Islet precursor cell (in vitro differentiated cells): ENCODE measurements around the gene VWA3B.
"Not testable (repeated sequence)": the region's sequence is repeated elsewhere in the genome, so short reads cannot be mapped to it uniquely, and the experiment has no call there.

Experiments used
- DNase-seq: peaks from one replicate; pipeline ENCODE4 v3.0.0-alpha.2; 2018

VWA3B gene

DNA sequence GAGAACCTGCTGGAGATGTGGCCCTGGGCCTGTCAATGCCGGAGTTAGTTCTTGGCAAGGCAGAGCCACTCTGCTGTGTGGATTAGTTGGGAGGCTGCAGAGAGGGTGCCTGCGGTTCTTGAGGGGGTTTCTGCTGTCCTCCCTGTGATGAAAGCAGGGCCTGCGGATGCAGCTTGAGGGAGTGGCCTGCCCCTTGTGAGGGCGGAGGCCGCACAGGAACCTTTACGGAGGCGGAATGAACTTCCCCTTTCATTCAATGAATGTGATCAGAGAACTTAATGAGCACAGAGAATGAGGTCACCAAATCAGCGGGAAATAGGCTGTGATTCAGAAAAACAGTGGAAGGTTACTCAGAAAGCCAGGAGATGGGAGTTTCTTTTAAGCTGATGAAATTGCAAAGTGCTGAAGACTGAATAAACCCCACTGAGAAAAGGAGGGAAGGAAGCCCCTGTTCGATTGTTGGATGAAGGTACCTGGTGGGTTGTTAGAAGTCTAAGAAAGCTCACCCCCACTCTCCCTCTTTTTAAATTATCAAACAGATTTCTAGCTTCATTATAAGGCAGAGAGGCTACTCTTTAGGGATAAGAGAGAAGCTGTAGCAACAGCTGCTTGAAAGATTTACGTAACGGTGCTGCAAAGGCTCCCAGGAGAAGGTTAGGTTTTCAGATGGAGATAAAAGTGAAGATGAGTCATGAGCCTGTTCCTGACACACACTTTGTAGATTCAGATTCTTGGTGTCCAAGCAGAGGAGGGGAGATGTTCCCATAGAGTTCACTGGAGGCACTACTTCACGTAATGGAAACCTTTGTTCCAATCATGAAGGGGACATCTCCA, 47.4 kb downstream of the VWA3B start:
- peak; percentile 66 for DNase-seq

GRCh38 chr2:98137196-98137595, 50.2 kb downstream of the VWA3B start:
- DNase-seq, result no peak

- DNase-seq, result not testable (repeated sequence)
These were observed 52.0 kb downstream of the VWA3B start for GRCh38 chr2:98138978-98139377.

DNA sequence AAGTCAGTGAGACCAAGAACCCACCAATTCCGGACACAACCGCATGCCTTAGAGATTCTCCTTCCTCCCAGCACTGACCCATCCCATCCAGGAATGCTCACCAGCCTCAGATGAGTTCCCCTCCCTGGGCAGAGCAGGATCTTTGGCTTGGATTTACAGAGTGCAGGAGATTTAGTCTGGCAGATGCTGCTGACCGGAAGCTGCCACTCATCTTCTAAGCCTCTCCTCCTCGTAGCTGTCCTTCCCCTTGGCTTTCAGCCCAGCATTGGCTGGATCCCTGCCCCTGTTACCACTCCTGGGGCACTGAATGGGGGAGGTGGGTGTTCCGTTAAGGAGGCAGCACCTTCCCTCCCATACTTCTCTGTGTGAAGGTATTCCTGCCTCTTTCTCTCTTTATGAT, 53.2 kb downstream of the VWA3B start:
- DNase-seq, result peak; percentile 7

DNA sequence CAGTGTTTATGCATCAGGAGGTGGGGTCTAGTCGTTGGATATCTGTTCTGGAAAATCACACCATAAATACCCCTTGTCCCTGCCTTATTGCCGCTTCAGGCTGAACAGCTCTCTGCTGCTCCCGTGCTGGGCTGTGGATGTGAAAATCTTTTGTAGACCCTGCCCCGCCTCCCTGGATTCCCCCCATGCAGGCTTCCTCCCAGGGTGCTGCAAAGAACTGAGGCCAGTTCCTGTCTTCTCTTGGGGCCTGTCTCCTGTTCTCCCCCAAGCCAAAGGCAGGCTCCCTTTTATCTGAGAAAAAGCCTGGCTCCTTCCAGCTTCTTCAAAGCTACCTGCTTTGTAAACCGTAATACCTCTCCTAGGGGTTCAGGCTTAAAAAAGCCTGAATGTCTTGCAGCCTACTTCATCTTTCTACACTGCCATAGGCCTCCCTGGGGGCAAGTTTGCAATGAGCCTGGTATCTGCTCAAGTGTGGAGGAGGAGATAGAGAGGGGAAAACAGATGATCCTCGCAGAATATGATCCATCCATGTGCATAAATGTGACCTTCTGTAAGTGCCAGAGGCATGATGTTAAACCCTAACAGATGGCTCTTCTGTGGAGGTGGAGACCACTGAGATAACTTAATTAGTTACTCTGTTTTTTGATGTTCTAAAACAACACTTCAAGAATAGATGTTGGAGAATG, 55.3 kb downstream of the VWA3B start:
- DNase-seq, result peak; percentile 48

GRCh38 chr2:98145070-98145469, 58.1 kb downstream of the VWA3B start:
- no peak for DNase-seq

- not testable (repeated sequence) for DNase-seq
These were observed 60.9 kb downstream of the VWA3B start for GRCh38 chr2:98147900-98148299.

- DNase-seq, result no peak
These were observed 61.8 kb downstream of the VWA3B start for GRCh38 chr2:98148595-98149332.

- no peak for DNase-seq
These were observed 62.3 kb downstream of the VWA3B start for GRCh38 chr2:98149333-98149697.

DNA sequence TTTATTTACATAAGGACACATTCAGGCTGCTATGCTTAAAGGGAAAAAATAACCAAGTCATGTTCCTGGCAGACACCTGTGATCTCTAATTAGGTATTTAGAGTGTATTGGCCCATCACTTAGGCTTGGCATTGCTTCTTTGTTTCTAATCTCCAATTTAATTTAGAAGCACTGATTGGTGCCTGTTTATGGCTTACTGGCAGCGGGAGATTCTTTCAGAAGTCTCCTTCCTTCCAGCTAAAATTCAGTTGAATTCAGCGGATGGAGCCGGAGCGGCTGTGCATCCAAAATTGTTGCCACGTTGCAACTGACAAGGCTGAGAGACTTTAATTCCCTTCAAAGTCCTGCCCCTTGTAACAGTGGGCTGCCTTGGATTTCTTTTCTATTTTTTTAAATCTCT, 66.5 kb downstream of the VWA3B start:
- DNase-seq, result no peak

DNA sequence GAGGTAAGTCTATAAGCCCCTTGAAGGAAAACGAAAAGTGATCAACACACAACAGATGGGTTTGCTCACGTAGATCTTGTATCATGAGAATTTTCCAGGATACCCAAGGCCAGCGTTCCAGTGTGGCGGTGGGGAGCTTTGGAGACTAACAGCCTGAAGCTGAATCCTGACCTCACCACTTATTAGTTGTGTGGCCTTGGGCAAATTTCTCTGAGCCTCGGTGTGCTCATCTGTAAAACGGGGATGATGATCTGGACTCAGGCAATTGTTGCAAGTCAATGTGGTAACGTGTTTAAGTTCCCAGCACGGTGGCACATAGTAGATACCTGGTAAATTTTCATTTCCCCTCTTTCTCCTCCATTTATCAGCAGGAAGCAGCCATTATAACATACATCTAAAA, 68.3 kb downstream of the VWA3B start:
- DNase-seq, result no peak

- DNase-seq, result no peak
These were observed 68.7 kb downstream of the VWA3B start for GRCh38 chr2:98155716-98156115.

- no peak for DNase-seq
These were observed 69.3 kb downstream of the VWA3B start for GRCh38 chr2:98156304-98156703.

DNA sequence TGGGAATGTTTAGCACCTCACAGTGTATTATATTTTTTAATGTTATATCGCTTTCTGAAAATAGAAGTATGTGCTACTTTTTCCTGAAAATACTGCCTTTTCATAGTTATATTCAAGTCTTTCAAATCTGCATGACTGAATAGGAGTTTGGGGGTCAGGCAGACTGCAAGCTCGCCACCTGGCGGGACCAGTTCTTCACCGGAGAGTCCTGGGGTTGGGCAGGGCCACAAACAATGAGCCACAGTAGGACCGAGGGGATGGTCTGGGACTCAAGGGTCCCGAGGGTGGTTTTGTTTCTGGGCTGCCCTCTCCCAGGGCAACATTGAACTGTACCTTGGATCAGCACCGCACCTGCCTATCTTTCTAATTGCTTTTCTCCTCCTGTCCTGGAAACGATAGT, 70.6 kb downstream of the VWA3B start:
- peak; percentile 61 for DNase-seq

DNA sequence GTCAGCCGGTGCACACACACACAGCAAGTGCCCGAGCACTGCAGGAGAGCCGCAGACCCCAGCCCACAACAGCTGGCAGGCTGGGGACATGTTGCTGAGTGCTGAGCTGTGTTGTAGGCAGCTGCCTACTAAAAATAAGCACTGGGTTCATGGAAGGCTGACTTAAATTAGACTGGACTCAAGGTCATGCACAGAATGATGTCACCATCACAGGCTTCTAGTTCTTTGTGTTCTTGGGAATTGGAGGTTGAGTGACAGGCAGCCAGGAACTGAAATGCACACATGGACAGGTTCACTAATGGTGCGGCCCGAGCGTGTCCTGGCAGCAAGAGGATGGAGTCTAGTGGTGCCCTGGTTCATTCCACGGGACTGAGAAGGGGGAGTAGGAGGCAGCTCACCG, 71.3 kb downstream of the VWA3B start:
- no peak for DNase-seq

DNA sequence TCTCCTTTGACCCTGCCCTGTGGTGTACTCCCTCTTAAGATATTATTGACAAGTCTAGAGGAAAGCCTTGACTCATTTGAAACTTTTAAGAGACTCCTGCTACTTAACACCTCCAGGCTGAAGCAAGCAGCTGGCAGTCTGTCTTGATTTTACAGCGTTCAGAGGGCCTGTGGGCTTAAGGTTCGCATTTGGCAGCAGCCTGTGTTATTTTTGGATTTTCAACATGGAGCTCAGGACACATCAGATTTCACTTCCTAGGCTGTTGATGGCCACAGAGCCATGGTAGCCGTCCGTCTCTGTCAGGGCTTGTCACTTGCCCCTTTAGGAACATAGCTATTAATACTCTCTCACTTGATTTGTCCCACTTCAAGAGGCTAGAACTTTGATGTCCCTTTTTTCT, 73.6 kb downstream of the VWA3B start:
- peak; percentile 63 for DNase-seq

DNA sequence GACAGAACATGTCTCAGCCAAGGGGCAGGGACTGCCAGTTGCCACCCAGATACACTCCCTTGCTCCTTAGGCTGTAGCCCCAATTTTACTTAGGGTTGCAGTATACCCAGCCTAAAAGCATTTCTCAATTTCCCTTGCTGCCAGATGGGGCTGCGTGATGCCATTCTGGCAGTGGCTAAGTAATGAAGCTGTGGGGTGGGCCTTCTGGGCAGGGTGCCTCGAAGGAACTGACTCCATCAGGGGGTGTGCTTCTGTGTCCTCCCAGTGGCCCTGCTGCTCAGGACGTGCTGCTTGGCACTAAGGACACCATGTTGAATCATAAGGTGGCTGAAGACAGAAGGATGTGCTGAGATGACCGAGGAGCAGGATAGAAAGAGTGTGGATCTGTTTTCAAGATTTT, 74.2 kb downstream of the VWA3B start:
- DNase-seq, result no peak

GRCh38 chr2:98164256-98164655, 77.3 kb downstream of the VWA3B start:
- no peak for DNase-seq

DNA sequence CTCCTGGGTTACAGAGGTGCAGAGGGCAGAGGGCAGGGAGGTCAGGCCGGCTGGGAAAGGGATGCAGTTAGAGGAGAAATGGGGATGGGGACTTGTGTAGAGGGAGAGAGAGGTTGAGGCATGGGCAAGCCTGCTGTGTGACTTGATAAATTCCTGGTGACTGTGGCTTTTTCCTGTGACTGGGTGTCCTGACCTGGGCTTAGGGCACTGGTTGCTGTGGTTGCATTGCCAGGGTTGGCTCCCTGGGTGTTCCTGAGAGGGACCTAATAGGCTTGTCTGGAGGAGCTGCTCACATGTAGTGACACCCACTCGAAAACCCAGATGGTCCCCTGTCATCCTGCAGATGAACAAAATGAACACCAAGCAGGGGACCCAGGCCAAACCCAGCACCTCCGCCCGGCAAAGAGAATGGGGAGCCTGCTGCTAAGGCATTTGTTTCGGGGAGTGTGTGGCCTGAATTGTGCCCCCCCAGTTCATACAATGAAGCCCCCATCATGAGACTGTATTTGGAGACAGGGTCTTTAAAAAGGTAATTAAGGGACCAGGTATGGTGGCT, 78.6 kb downstream of the VWA3B start:
- DNase-seq, result no peak

- no peak for DNase-seq
These were observed 80.9 kb downstream of the VWA3B start for GRCh38 chr2:98167916-98168315.

DNA sequence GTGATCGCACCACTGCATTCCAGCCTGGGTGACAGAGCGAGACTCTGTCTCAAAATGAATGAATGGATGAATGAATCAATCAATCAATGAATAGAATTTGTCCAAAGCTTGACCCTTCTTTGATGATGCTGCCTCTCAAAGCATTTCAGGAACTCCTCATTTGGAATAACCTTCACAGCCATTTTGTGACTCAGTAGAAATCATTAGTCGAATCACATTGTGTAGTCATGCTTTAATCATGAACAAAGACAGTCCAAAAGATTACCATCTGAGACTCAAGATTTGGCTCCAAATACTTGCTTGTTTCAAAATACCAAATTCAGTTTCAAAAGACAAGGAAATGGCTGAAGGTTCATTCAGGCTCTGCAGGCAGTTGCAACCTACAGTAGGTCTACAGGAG, 83.1 kb downstream of the VWA3B start:
- no peak for DNase-seq

- no peak for DNase-seq
These were observed 85.3 kb downstream of the VWA3B start for GRCh38 chr2:98172150-98172765.

DNA sequence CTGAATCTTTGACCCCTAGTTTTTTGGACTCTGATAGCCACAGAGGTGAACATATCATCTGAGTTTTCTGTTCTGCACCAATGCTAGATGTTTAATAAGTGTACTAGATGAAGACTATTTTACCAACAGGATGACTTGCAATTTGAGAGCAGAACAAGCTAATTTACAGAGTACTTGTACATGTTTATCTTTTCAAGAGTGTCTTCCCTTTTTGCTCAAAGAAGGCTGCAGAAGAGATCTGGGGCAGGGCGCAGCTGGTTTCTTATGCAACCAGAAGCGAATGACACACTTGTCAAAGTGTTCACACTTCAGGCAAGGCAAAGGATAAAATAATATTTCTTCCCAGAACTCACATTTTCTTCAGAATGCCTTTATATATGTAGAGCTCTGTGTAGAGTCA, 86.0 kb downstream of the VWA3B start:
- no peak for DNase-seq
